AG04450 (cell line): ENCODE data around the gene DEPDC1B. TPM values are rescaled to one million over a fixed set of nuclear protein-coding genes. Genes with fewer than 3 reads are reported as not detected.

ENCODE experiments used
- CTCF ChIA-PET: fragments of 300-600, 350-600 bp; formaldehyde crosslinking; extraction: SDS; loops from one replicate; lab custom pipeline; 2022; ENCODE audit warnings: antibody characterized with exemption, inconsistent platforms; lab: Charles Lee
- POLR2A ChIA-PET: fragments of 350-600 bp; formaldehyde crosslinking; extraction: SDS; loops from one replicate; lab custom pipeline; 2021; ENCODE audit warnings: antibody characterized with exemption, inconsistent platforms; lab: Yijun Ruan, JAX
- DNase-seq: peaks from one replicate; pipeline ENCODE4 v3.0.0-alpha.2; 2011; ENCODE audit warnings: low read depth, low spot score
- H3K27ac ChIP-seq: one replicate; pipeline ENCODE4 v1.5.1; 2012; ENCODE audit warnings: low read depth, low read length, control low read depth
- H3K27me3 ChIP-seq: one replicate; pipeline ENCODE4 v1.6.0; 2012; ENCODE audit warnings: low read length; ENCODE audit not compliant: control insufficient read depth, insufficient read depth
- H3K4me3 ChIP-seq: 2 replicates; pipeline ENCODE4 v1.5.1; 2011; ENCODE audit warnings: mild to moderate bottlenecking, low read depth, low read length, control low read depth
- H3K9me3 ChIP-seq: 2 replicates; pipeline ENCODE4 v1.5.1; 2012; ENCODE audit warnings: low read length; ENCODE audit not compliant: control insufficient read depth, insufficient read depth
- polyA plus RNA-seq: library from polyadenylated mRNA; depleted of rRNA; stranded (reverse); fragments of >200 nt; gene quantifications from 2 replicates; pipeline ENCODE4 v1.2.3, GENCODE V29; 2011; rRNA removed
- TF ChIP-seq, protein P1 (sequence below): IDR thresholded peaks from 2 replicates; pipeline ENCODE4 v1.5.1; 2011; ENCODE audit warnings: low read depth, low read length, control low read depth, inconsistent platforms

The DEPDC1B gene
- polyA plus RNA-seq, 1 experiment: 5.4 TPM

- no peaks in the 10 kb centered on the region for H3K27me3 ChIP-seq
- no peak overlapping the region for H3K27ac ChIP-seq
- no peak for DNase-seq
- ChIA-PET CTCF (no interaction called here), POLR2A (no interaction called here)
- no peak overlapping the region for H3K4me3 ChIP-seq
- H3K9me3 ChIP-seq: no peaks in the 10 kb centered on the region
- TF ChIP-seq, protein P1, sequence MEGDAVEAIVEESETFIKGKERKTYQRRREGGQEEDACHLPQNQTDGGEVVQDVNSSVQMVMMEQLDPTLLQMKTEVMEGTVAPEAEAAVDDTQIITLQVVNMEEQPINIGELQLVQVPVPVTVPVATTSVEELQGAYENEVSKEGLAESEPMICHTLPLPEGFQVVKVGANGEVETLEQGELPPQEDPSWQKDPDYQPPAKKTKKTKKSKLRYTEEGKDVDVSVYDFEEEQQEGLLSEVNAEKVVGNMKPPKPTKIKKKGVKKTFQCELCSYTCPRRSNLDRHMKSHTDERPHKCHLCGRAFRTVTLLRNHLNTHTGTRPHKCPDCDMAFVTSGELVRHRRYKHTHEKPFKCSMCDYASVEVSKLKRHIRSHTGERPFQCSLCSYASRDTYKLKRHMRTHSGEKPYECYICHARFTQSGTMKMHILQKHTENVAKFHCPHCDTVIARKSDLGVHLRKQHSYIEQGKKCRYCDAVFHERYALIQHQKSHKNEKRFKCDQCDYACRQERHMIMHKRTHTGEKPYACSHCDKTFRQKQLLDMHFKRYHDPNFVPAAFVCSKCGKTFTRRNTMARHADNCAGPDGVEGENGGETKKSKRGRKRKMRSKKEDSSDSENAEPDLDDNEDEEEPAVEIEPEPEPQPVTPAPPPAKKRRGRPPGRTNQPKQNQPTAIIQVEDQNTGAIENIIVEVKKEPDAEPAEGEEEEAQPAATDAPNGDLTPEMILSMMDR: no peak
These were observed 149.7 kb downstream of the DEPDC1B start for GRCh38 chr5:60550311-60550710.

DNA sequence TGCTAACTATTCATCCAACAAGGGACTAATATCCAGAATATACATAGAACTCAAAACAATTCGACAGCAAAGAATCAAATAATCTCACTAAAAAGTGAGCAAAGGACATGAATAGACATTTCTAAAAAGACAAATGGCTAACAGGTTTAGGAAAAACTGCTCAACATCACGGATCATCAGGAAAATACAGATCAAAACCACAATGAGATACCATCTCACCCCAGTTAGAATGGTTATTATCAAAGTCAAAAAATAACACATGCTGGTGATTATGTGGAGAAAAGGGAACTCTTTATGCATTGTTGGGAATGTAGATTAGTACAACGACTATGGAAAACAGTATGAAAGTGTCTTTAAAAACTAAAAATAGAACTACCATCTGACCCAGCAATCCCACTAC, 150.1 kb downstream of the DEPDC1B start:
- H3K9me3 ChIP-seq: no peaks in the 10 kb centered on the region
- DNase-seq: no peak
- no peak overlapping the region for H3K27ac ChIP-seq
- TF ChIP-seq, protein P1: no peak
- ChIA-PET CTCF (no interaction called here), POLR2A (no interaction called here)
- no peak overlapping the region for H3K4me3 ChIP-seq
- H3K27me3 ChIP-seq: no peaks in the 10 kb centered on the region

Other genes with a start within 250 kb of the DEPDC1B start
- gene ELOVL7, start 144.1 kb upstream of the DEPDC1B start, polyA plus RNA-seq: 0.06 and 0.11 TPM in 2 replicates
- gene ERCC8, start 244.9 kb upstream of the DEPDC1B start, polyA plus RNA-seq: 18.7 and 23.9 TPM in 2 replicates
- 28.6 and 42.0 TPM in 2 replicates for gene NDUFAF2, start 245.0 kb upstream of the DEPDC1B start, polyA plus RNA-seq